ENCODE results near the gene COL8A2.

The COL8A2 gene

GRCh38 chr1:36157973-36158826 lies 33.2 kb upstream of the COL8A2 start:
- FAIRE-seq (no peak), DNase-seq (ENCODE audit: low spot score) (no peak)

DNA sequence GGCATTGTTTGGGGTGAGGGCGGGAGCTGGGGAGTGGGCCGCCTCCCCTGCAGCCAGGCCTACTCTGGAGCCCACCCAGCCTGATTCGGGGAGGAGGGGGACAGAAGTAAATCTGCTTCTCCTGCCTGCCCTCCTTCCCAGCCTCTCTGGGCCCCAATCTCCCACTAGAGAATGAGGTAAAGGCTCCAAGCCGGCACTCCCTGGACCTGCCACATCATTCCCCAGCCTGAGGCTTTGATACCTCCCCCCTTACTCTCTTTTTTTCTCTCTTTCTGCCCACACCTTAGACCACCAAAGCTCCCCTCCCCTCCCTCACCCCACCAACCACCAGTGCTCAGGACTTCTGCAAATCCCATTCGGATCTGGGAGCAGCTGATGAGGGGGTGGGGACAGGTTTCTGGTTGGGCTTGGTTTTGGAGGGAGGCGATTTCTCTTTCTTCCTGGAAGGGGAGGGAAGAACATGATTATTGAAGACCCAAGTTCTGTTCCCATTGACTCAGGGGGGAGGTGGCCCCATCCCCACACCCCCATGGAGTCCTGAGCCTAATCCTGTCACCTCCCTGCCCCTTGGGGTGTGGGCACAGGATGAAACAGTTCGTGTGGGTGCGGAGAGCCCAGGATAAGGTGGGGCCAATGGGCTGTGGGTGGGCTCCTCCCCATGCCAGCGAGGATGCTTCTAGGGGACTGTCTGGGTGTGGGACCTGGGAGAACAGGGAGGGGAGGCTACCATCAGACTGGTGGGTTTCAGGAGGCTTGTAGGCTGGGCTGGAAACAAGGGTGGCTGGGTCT lies 32.3 kb upstream of the COL8A2 start:
- FAIRE-seq (no peak), DNase-seq (ENCODE audit: low spot score) (no peak)

GRCh38 chr1:36156329-36157114 lies 31.5 kb upstream of the COL8A2 start:
- FAIRE-seq (no peak), DNase-seq (ENCODE audit: low spot score) (peak; percentile 73)

DNA sequence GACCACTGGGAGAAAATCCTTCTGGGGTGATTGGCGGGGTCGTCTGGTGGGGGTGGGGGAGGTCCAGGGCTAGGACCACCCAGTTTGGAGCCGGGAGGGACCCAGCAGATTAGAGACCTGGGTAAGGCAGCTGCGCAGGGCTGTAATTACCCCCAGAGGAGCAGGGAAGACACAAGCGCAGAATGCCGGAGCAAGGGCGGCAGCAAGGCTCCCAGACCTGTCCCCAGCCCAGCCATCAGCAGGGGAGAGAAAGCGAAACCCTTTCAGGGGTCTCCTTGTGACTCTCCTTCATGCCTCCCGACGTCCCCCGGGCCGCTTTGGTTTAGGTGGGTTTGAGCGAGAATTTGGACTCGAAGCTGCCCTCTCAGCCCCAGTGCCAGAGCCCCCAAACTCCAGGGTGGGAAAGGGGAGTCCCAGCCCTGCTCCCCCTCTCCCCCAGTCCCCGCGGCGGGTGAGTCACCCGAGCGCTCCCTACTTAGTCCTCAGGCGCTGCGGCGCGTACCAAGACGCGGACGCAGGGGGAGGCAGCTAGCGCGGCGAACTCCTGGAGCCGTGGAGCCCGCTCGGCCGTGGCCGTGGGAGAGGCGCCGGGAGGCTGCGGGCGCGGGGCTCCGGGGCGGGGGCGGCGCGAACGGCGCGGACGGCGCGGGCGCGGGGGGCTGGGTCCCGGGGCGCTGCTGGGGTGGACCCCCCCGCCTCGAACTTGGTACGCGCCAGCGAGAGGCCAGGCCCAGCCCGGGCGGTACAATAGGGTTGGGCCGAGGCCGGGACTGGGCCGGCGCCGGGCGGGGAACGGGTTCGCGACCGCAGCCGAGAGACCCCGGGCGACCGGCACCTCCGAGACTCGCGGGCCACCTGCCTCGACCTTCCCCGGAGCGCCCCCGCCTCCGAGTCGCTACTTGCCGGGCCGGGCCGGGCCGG lies 30.6 kb upstream of the COL8A2 start, which contains the start of gene MAP7D1:
MAP7D1 (plus strand) TSS at position 753 of the 921 bp plus-strand sequence. CDS start 258 bp downstream, outside the sequence.
- FAIRE-seq (no peak), DNase-seq (ENCODE audit: low spot score) (peak; percentile 90)

DNA sequence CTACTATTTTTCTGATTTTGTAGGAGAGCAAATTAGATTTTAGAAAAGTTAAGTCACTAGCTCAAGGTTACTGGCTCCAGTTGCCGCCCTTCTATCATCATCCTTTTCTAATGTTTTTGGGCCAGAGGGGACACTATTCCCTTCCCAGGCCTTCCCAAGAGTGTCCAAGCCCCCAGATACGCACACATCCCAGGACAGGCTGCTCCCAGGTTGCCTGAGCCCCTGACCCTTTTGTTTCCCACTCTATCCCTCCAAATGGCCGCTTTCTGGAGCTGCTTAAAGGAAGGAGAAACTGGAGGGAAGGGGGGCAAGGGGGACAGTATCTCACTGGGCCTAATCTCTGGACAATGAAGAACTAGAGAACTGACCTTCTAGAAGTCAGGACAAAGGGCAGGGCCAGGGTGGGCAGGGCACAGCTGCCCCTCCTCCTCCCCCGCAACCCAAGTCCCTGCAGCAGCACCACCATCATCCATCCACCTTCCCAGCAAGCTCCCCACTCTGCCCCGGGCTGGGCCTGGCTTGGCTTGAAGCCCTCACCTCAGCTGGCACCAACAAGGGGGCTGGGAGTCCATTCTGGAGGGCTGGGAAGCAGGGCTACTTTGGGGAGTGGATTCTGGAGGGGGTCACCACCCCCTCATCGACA lies 29.9 kb upstream of the COL8A2 start:
- no peak for FAIRE-seq

GRCh38 chr1:36154335-36154734 lies 29.3 kb upstream of the COL8A2 start:
- DNase-seq (ENCODE audit: low spot score): no peak
- no peak for FAIRE-seq

More for the DNA sequence above, 29.9 kb upstream of the COL8A2 start:
- DNase-seq (ENCODE audit: low spot score): no peak

GRCh38 chr1:36153476-36153875 lies 28.5 kb upstream of the COL8A2 start:
- no peak for FAIRE-seq
- DNase-seq (ENCODE audit: low spot score): no peak

DNA sequence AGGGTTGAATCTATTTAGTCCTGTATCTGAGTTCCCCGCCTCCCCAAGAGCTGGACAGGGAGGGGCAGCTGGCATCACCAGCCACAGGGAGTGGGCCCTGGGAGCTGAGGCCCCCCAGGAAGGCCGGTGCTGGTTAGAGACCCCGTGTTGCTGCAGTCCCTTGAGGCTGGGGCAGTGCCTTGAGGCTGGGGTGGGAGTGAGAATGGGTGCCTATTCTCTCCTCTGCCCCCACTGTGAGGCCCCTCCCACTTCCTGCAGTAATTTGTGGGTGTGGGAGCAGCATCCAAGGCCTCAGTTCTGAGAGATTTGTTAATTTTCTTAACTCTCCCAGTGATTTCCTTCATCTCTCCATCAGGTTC lies 26.8 kb upstream of the COL8A2 start:
- no peak for DNase-seq (ENCODE audit: low spot score)
- FAIRE-seq: no peak

- FAIRE-seq: no peak
Measured at GRCh38 chr1:36151134-36151844, 26.3 kb upstream of the COL8A2 start.

DNA sequence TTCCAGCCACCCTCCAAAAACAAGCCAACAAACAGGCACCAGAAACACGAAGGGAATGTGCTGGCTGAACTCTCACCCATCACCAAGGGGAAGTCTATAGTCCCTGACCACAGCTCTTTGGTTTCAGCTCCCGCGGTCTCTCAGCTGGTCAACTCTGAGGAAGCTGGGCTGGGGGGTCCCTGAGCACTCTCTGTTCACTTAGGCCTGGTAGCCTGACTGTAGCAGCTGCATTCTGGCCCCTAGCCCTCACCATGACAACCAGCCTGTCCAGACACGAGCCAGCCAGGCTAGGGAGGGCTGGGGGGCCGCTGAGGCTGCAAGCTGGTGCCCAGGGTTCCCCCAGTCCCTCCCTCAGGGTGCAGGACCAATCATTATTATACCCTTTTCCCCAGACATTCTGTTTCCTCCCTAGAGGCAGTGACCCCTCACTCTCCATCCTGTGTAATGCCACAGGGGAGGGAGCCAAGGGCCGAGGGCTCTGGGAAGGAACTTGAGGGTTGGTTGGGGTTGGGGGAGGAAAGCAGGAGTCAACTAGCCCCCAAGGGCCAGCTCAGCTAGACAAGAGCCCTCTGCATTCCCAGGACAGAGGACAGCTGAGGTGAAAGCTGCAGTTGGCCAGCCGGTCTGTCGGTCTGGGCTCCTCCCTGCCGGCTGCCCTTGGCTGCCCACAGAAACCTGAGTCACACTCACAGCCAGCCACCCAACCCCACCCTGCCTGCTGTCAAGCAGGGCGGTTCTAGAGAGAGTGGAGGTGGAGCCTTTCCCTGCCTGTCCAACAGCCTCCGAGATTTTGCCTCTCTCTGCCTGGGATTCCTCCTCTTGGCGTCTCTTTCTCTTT lies 25.5 kb upstream of the COL8A2 start:
- DNase-seq (ENCODE audit: low spot score) (peak; percentile 92), FAIRE-seq (peak; percentile 58)

More at GRCh38 chr1:36151134-36151844, 26.3 kb upstream of the COL8A2 start:
- DNase-seq (ENCODE audit: low spot score): no peak

GRCh38 chr1:36149973-36150295 lies 24.9 kb upstream of the COL8A2 start:
- DNase-seq (ENCODE audit: low spot score): no peak
- FAIRE-seq: no peak

GRCh38 chr1:36149237-36149972 lies 24.4 kb upstream of the COL8A2 start, which contains the start of gene TRAPPC3:
Gene TRAPPC3 (minus strand): TSS chr1:36149486. CDS start chr1:36149378, 108 bp downstream.
- DNase-seq (ENCODE audit: low spot score) (peak; percentile 98), FAIRE-seq (peak; percentile 72)

- FAIRE-seq (no peak), DNase-seq (ENCODE audit: low spot score) (no peak)
Measured at GRCh38 chr1:36148821-36149236, 23.8 kb upstream of the COL8A2 start.

DNA sequence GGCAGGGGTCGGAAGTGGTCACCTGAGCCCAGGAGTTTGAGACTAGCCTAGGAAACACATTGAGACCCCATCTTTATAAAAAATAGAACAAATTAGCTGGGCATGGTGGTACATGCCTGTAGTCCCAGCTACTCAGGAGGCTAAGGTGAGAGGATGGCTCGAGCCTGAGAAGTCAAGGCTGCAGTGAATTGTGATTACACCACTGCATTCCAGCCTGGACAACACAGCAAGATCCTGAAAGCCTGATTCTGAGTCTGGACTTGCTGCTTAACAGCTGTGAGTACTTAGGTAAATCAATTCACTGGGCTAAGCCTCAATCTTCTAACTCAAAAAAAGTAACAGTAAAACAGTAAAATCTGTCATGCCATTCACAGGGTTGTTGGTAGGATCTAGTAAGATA lies 19.4 kb upstream of the COL8A2 start:
- no peak for FAIRE-seq
- no peak for DNase-seq (ENCODE audit: low spot score)

GRCh38 chr1:36143424-36143823 lies 18.4 kb upstream of the COL8A2 start:
- DNase-seq (ENCODE audit: low spot score): no peak
- FAIRE-seq: no peak

DNA sequence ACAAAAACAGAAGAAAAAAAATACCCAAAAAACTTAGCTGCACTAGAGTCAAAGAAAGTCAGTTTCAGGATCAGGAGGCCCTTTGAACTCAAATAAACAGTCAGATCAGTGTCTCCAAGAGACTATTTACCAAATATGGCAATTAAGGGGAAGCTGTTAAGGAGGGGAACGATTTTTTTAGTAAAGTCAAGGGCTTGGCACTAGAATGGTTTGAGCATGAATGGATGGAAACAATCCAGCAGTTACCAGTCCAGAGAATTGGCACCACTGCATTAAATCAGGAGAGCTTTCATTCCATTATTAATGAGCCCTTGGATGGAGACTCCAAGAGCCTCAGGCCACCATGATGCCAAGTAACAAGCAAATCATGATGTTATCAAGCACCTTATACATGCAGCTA lies 17.1 kb upstream of the COL8A2 start:
- no peak for DNase-seq (ENCODE audit: low spot score)
- FAIRE-seq: no peak

DNA sequence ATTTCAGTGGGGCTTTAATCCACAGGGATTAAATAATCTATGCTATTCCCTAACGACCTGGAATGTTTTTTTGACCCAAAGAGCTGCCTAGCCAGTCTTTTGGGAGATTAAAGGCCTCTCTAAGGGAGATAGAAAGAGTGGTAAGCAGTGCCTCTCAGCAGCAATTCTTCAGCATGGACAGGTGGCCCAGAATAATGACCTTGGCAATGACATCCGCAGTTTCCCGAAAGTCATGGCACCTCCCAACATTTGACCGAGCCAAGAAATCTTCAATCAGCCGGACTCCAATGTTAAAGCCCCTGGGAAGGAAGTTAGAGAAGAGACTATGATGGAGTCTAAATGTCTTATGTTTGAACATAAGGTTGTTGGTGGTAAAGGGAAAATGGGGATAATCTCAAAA lies 14.5 kb upstream of the COL8A2 start:
- DNase-seq (ENCODE audit: low spot score) (no peak), FAIRE-seq (no peak)

DNA sequence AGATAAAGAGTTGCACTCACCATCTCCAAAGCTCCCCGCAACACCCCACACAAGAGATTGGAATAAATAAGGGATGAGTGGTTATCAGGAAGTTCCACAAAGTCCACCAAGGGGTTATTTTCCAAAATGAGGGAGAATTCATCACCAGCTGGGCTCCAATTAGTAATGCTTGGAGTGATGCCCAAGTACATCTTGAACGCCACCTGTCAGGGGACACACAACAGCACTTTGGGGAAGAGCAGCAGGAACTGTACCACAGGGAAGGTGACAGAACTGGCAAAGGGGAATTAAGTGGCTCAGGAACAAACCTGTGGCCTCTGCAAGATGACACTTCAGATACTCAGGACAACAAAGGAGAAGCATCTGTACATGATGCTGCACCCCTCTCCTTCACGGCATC lies 12.8 kb upstream of the COL8A2 start:
- no peak for DNase-seq (ENCODE audit: low spot score)
- FAIRE-seq: no peak
